ENCODE data around the gene IFTAP.

GRCh38 chr11:36605221-36606216, 11.2 kb downstream of the IFTAP start:
- TF ChIP-seq POLR2A (IDR thresholded peaks at IDR 0.05; ENCODE audit: low read length): no peak
- no peak for TF ChIP-seq GATA1 (IDR thresholded peaks at IDR 0.05; ENCODE audit: low read depth, low read length)

Data from erythroblast (primary cell).